Activated CD4-positive, alpha-beta memory T cell treated with anti-CD3 and anti-CD28 coated beads, Interleukin-2, amount 10 ng/mL, durations not matched to agents 7 days and 5 days (primary cell): ENCODE results near the gene ZCCHC4. TPM values are rescaled to one million over a fixed set of nuclear protein-coding genes. Genes with fewer than 3 reads are reported as not detected.
"Not testable (repeated sequence)": the region's sequence is repeated elsewhere in the genome, so short reads cannot be mapped to it uniquely, and the experiment has no call there.

Source experiments
- CTCF ChIA-PET: fragments of 350-600 bp; sonication (Branson Sonifier 250); formaldehyde crosslinking; loops from one replicate; lab custom pipeline; 2021; ENCODE audit warnings: antibody characterized with exemption, inconsistent platforms; lab: Charles Lee
- POLR2A ChIA-PET: fragments of 350-600 bp; sonication (Branson Sonifier 250); formaldehyde crosslinking; loops from one replicate; lab custom pipeline; 2021; ENCODE audit warnings: antibody characterized with exemption; lab: Charles Lee
- DNase-seq: peaks from one replicate; pipeline ENCODE4 v3.0.0-alpha.2; 2020
- H3K27ac Mint-ChIP-seq: one replicate; pipeline ENCODE4 v1.8.0; 2021; ENCODE audit warnings: mild to moderate bottlenecking, mixed read lengths
- H3K27me3 Mint-ChIP-seq: one replicate; pipeline ENCODE4 v1.8.0; 2021; ENCODE audit warnings: mixed read lengths
- H3K36me3 Mint-ChIP-seq: one replicate; pipeline ENCODE4 v1.8.0; 2021; ENCODE audit warnings: low read depth, mixed read lengths
- H3K4me1 Mint-ChIP-seq: one replicate; pipeline ENCODE4 v1.8.0; 2021; ENCODE audit warnings: mixed read lengths
- H3K4me3 Mint-ChIP-seq: one replicate; pipeline ENCODE4 v1.8.0; 2021; ENCODE audit warnings: mild to moderate bottlenecking, mixed read lengths
- H3K9me3 Mint-ChIP-seq: one replicate; pipeline ENCODE4 v1.8.0; 2021; ENCODE audit warnings: mixed read lengths
- total RNA-seq, 2 experiments: library from RNA; stranded (reverse); gene quantifications; one replicate each; pipeline ENCODE4 v1.2.3, GENCODE V29; 2021

Gene ZCCHC4
- total RNA-seq, 2 experiments from 2014 or later, result 8.4 TPM

- DNase-seq, result no peak
- Mint-ChIP-seq H3K36me3 (no peaks in the 10 kb centered on the region), H3K27ac (no peak overlapping the region), H3K9me3 (no peaks in the 10 kb centered on the region), H3K27me3 (peaks cover 9% of the 10 kb centered on the region), H3K4me1 (no peaks in the 10 kb centered on the region), H3K4me3 (no peak overlapping the region)
- CTCF ChIA-PET, result interaction anchor here (2.0 kb wide), 1 partner anchor 9 kb away, joined by 13 read pairs; the partner anchor contains the start of gene ZCCHC4
- POLR2A ChIA-PET, result interaction anchor here (2.3 kb wide), 1 partner anchor 9 kb away, joined by 8 read pairs; the partner anchor contains the start of gene ZCCHC4
These were observed 9.0 kb upstream of the ZCCHC4 start for GRCh38 chr4:25303578-25303977.

DNA sequence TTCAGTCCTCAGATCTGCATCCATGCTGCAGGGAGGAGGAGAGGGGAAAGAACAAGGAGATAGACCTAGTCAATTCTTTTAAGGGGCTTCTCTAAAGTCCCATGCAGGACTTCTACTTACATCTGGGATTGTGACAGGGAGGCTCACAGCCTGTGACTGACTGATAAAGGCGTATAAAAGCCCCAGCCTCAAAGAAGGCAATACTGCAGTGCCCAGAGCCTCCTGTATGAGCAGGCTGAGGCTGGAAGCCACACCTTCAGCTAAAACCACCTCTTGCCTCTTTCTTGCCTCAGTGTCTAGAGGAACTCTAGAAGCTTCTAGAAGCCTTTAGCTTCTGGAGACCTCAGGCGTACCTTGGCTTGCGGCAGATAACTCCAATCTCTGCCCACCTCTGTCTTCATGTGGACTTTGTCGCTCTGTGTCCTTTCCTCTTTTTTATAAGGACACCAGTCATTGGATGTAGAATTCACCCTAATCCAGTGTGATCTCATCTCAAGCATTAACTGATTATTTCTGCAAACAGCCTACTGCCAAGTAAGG lies 6.0 kb upstream of the ZCCHC4 start:
- CTCF ChIA-PET, result no interaction called here
- H3K27me3 Mint-ChIP-seq, result peaks cover 6% of the 10 kb centered on the region

DNA sequence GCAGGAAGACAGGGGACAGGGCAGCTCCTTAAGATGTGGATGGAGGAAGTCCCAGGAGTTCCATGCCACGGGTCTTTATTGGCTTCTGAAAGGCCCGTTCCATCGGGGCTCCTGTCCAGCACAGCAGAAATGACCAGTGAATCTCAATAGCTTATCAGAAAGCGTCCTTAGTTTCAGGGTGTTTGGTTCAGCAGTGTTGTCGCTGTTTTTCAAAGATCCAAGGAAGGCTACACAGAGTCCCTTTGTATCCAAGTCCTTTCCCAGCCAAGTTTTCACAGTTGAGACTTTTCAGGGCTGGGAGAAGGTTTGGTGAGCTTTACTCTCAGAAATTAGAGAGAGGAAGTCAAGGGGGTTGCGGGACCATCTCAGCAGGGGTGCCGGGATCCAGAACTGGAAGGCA lies 5.0 kb upstream of the ZCCHC4 start:
- H3K9me3 Mint-ChIP-seq, result no peaks in the 10 kb centered on the region
- no peaks in the 10 kb centered on the region for H3K36me3 Mint-ChIP-seq
- no peak for DNase-seq
- H3K27me3 Mint-ChIP-seq, result peaks cover 6% of the 10 kb centered on the region
- H3K4me3 Mint-ChIP-seq, result no peak overlapping the region
- no peak overlapping the region for H3K27ac Mint-ChIP-seq
- peaks cover 9% of the 10 kb centered on the region for H3K4me1 Mint-ChIP-seq
- ChIA-PET CTCF (interaction anchor here (0.6 kb wide), 1 partner anchor 36 kb away, joined by 3 read pairs; no protein-coding TSS in a partner anchor), POLR2A (no interaction called here)

More for the DNA sequence above, 6.0 kb upstream of the ZCCHC4 start:
- peaks cover 3% of the 10 kb centered on the region for H3K4me1 Mint-ChIP-seq
- H3K4me3 Mint-ChIP-seq, result no peak overlapping the region
- DNase-seq, result no peak
- H3K27ac Mint-ChIP-seq, result no peak overlapping the region
- no peaks in the 10 kb centered on the region for H3K36me3 Mint-ChIP-seq
- no peaks in the 10 kb centered on the region for H3K9me3 Mint-ChIP-seq
- POLR2A ChIA-PET, result no interaction called here

GRCh38 chr4:25308306-25308705 lies 4.3 kb upstream of the ZCCHC4 start:
- no peak for DNase-seq
- no peaks in the 10 kb centered on the region for H3K9me3 Mint-ChIP-seq
- peaks cover 16% of the 10 kb centered on the region for H3K4me1 Mint-ChIP-seq
- POLR2A ChIA-PET, result no interaction called here
- H3K27ac Mint-ChIP-seq, result no peak overlapping the region
- peaks cover 6% of the 10 kb centered on the region for H3K27me3 Mint-ChIP-seq
- CTCF ChIA-PET, result no interaction called here
- no peaks in the 10 kb centered on the region for H3K36me3 Mint-ChIP-seq
- no peak overlapping the region for H3K4me3 Mint-ChIP-seq

DNA sequence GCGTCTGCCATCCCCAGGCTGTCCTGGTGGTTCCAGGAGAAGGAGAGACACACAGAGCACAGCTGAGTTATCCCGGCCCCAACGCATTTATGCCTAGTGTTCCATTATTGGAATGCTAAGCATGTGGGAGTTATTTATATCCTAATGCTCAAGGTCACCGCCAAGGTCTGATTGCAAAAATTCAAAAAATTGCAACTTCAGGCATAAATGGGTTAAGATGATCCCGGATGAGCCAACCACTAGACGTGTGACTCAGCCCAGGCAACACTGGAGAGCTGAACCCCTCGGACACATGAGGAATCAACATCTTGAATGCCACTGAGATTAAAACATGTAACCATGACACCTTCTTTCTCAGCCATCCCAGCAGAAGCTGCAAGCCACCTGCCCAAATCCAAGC lies 3.8 kb upstream of the ZCCHC4 start:
- DNase-seq, result no peak
- CTCF ChIA-PET, result interaction anchor here (0.7 kb wide), 1 partner anchor 18 kb away, joined by 3 read pairs; no protein-coding TSS in a partner anchor
- Mint-ChIP-seq H3K27ac (no peak overlapping the region), H3K4me1 (peaks cover 20% of the 10 kb centered on the region), H3K36me3 (no peaks in the 10 kb centered on the region), H3K9me3 (no peaks in the 10 kb centered on the region), H3K4me3 (no peak overlapping the region), H3K27me3 (peaks cover 4% of the 10 kb centered on the region)
- POLR2A ChIA-PET, result interaction anchor here (0.7 kb wide), 1 partner anchor 41 kb away, joined by 3 read pairs; no protein-coding TSS in a partner anchor

- POLR2A ChIA-PET, result interaction anchor here (3.7 kb wide), 1 partner anchor 149 kb away, joined by 44 read pairs; the partner anchor contains the start of gene SEPSECS
- Mint-ChIP-seq H3K4me3 (no peak overlapping the region), H3K27me3 (peaks cover 2% of the 10 kb centered on the region), H3K9me3 (no peaks in the 10 kb centered on the region), H3K4me1 (peaks cover 30% of the 10 kb centered on the region), H3K27ac (no peak overlapping the region), H3K36me3 (no peaks in the 10 kb centered on the region)
- CTCF ChIA-PET, result interaction anchor here (0.8 to 5.9 kb wide), 4 partner anchors 11 to 75 kb away, joined by 3 to 75 read pairs (median 38); partner anchors contain the start of gene PI4K2B
- no peak for DNase-seq
These were observed 2.3 kb upstream of the ZCCHC4 start for GRCh38 chr4:25310066-25310802.

GRCh38 chr4:25310803-25311166 lies 1.8 kb upstream of the ZCCHC4 start:
- no peak for DNase-seq
- peaks cover 2% of the 10 kb centered on the region for H3K27me3 Mint-ChIP-seq
- H3K4me1 Mint-ChIP-seq, result peaks cover 30% of the 10 kb centered on the region
- ChIA-PET POLR2A (interaction anchor here (1.0 to 3.7 kb wide), 2 partner anchors 77 to 150 kb away, joined by 3 to 44 read pairs; partner anchors contain the start of genes PI4K2B and SEPSECS), CTCF (interaction anchor here (1.0 to 5.9 kb wide), 4 partner anchors 10 to 76 kb away, joined by 3 to 75 read pairs (median 45); partner anchors contain the start of gene PI4K2B)
- H3K36me3 Mint-ChIP-seq, result no peaks in the 10 kb centered on the region
- H3K4me3 Mint-ChIP-seq, result no peak overlapping the region
- H3K27ac Mint-ChIP-seq, result no peak overlapping the region
- H3K9me3 Mint-ChIP-seq, result no peaks in the 10 kb centered on the region

DNA sequence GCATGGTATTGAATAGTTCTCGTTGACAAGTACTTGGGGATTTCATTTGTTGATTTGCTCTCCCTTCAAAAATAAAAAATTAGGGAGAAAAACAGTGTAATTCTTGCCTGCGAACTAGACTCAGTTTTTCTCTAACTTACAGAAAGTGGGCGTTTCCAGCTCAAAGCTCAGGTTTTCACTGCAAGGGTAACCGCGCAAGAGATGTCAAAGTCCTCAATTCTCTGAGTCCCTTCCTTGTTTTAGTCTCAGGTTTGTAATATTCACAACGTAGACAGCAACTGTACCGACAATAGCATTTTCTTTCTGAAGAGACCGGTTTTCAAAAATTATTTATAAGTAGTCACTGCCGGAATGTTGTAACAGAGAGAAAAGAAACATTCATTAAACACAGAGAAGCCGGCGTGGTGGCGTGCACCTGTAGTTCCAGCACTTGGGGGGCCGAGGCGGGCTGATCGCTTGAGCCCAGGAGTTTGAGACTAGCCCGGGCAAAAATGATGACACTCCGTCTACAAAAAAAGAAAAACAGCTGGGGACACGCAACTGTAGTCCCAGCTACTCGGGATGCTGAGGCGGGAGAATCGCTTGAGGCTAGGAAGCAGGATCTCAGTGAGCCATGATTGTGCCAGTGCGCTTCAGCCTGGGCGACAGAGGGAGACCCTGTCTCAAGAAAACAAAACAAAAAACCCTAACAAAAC lies 774 bp downstream of the ZCCHC4 start:
- Mint-ChIP-seq H3K27me3 (no peaks in the 10 kb centered on the region), H3K36me3 (peaks cover 6% of the 10 kb centered on the region), H3K4me3 (peak overlapping the region; percentile 99), H3K9me3 (no peaks in the 10 kb centered on the region), H3K4me1 (peaks cover 37% of the 10 kb centered on the region), H3K27ac (peak overlapping the region; percentile 88)
- ChIA-PET CTCF (interaction anchor here (1.0 to 5.9 kb wide), 31 partner anchors 8 to 840 kb away, joined by 3 to 97 read pairs (median 8); partner anchors contain the start of genes ANAPC4, PI4K2B, SEPSECS and SMIM20), POLR2A (interaction anchor here (0.9 to 3.7 kb wide), 19 partner anchors 8 to 1270 kb away, joined by 3 to 65 read pairs (median 7); partner anchors contain the start of genes ANAPC4, DHX15, PI4K2B and SEPSECS)
- no peak for DNase-seq

- Mint-ChIP-seq H3K4me3 (no peak overlapping the region), H3K9me3 (no peaks in the 10 kb centered on the region), H3K27me3 (no peaks in the 10 kb centered on the region), H3K36me3 (peaks cover 11% of the 10 kb centered on the region), H3K27ac (peak overlapping the region; percentile 33), H3K4me1 (peaks cover 28% of the 10 kb centered on the region)
- ChIA-PET POLR2A (interaction anchor here (0.9 to 2.2 kb wide), 3 partner anchors 7 to 85 kb away, joined by 3 to 16 read pairs (median 4); partner anchors contain the start of gene ZCCHC4), CTCF (interaction anchor here (0.8 to 2.4 kb wide), 7 partner anchors 8 to 85 kb away, joined by 3 to 24 read pairs (median 3); partner anchors contain the start of gene ZCCHC4)
- no peak for DNase-seq
These were observed 7.8 kb downstream of the ZCCHC4 start for GRCh38 chr4:25320336-25320735.

DNA sequence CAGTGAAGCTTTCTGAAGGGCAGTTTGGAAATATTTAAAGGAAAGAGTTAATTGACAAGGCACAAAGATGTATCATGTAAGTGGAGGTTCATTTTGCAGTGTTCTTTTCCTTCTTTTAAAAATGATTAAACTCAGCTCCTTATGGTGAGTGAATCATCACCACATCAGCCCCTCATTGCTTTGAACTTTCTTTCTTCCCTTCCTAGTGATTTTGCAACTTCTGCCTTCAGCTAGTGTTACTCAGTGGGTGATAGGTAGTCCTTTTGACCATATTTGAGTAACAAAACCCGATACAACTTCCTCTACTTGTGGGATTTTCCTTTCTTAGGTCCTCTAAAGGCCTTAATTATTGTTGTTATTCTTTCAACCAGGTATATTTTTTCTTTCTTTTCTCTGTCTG lies 8.2 kb downstream of the ZCCHC4 start:
- Mint-ChIP-seq H3K4me1 (peaks cover 28% of the 10 kb centered on the region), H3K4me3 (no peak overlapping the region), H3K36me3 (peaks cover 11% of the 10 kb centered on the region), H3K27me3 (no peaks in the 10 kb centered on the region), H3K27ac (peak overlapping the region; percentile 33), H3K9me3 (no peaks in the 10 kb centered on the region)
- DNase-seq, result no peak
- ChIA-PET POLR2A (interaction anchor here (1.0 to 2.9 kb wide), 3 partner anchors 8 to 85 kb away, joined by 3 to 16 read pairs (median 15); partner anchors contain the start of gene ZCCHC4), CTCF (interaction anchor here (0.8 to 2.4 kb wide), 6 partner anchors 8 to 86 kb away, joined by 3 to 24 read pairs (median 4); partner anchors contain the start of gene ZCCHC4)

DNA sequence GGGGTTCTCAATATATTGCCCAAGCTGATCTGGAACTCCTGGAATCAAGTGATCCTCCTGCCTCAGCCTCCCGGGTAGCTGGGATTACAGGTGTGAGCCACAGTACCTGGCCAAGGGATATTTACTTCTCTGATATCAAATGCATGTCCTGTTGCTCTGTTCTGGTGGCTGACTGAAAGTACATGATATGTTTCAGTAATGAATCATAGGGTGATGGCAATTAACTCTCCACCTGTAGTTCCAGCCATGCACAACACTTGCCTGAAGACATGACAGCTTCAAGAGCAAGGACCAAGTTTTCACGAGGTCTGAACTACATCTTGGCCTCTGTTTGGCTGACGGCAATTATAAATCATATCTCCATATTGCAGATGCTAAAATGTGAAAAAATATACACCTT lies 9.1 kb downstream of the ZCCHC4 start:
- H3K27me3 Mint-ChIP-seq, result no peaks in the 10 kb centered on the region
- peaks cover 26% of the 10 kb centered on the region for H3K4me1 Mint-ChIP-seq
- DNase-seq, result no peak
- ChIA-PET POLR2A (interaction anchor here (2.2 to 2.9 kb wide), 2 partner anchors 9 kb away, joined by 15 to 16 read pairs; partner anchors contain the start of gene ZCCHC4), CTCF (interaction anchor here (1.1 to 2.4 kb wide), 3 partner anchors 9 to 44 kb away, joined by 3 to 24 read pairs (median 7); partner anchors contain the start of gene ZCCHC4)
- no peak overlapping the region for H3K27ac Mint-ChIP-seq
- no peak overlapping the region for H3K4me3 Mint-ChIP-seq
- H3K36me3 Mint-ChIP-seq, result peaks cover 11% of the 10 kb centered on the region
- no peaks in the 10 kb centered on the region for H3K9me3 Mint-ChIP-seq

DNA sequence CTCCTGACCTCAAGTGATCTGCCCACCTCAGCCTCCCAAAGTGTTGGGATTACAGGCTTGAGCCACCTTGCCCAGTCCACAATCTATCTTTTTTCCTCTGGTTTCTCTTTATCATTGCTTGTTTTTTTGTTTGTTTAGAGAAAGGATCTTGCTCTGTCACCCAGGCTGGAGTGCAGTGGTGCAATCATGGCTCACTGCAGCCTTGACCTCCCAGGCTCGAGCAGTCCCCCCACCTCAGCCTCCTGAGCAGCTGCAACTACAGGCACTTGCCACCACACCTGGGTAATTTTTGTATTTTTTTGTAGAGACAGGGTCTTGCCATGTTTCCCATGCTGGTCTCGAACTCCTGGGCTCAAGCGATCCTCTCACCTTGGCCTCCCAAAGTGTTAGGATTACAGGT lies 15.9 kb downstream of the ZCCHC4 start:
- ChIA-PET POLR2A (interaction anchor here (4.2 kb wide), 1 partner anchor 16 kb away, joined by 50 read pairs; the partner anchor contains the start of gene ZCCHC4), CTCF (interaction anchor here (2.8 kb wide), 1 partner anchor 16 kb away, joined by 7 read pairs; the partner anchor contains the start of gene ZCCHC4)
- not testable (repeated sequence) for H3K9me3 Mint-ChIP-seq, H3K27me3 Mint-ChIP-seq, H3K4me3 Mint-ChIP-seq, H3K27ac Mint-ChIP-seq, DNase-seq, H3K36me3 Mint-ChIP-seq
- H3K4me1 Mint-ChIP-seq, result peaks cover 21% of the 10 kb centered on the region
